GM23248 (cell line): Measurements from ENCODE around the gene METTL22. TPM values are rescaled to one million over a fixed set of nuclear protein-coding genes. Genes with fewer than 3 reads are reported as not detected.

Experiments
- DNase-seq: peaks from one replicate; pipeline ENCODE4 v3.0.0-alpha.2; 2015
- H2AFZ ChIP-seq: fragments of 200-600 bp; sonication (generic); 2 replicates; pipeline ENCODE4 v1.6.1; 2016; ENCODE audit warnings: antibody characterized with exemption
- H3F3A ChIP-seq: fragments of 200-600 bp; sonication (generic); 2 replicates; pipeline ENCODE4 v1.6.1; 2016; ENCODE audit warnings: mild to moderate bottlenecking, antibody characterized with exemption, mixed run types; ENCODE audit not compliant: insufficient read depth
- H3K27ac ChIP-seq: fragments of 200-600 bp; sonication (generic); 2 replicates; pipeline ENCODE4 v1.5.1; 2016; ENCODE audit warnings: mild to moderate bottlenecking
- H3K27me3 ChIP-seq: fragments of 200-600 bp; sonication (generic); replicated peaks from 2 replicates; pipeline ENCODE4 v1.6.1; 2016; ENCODE audit warnings: mild to moderate bottlenecking; ENCODE audit not compliant: insufficient read depth
- H3K36me3 ChIP-seq: fragments of 200-600 bp; sonication (generic); 2 replicates; pipeline ENCODE4 v1.6.1; 2016; ENCODE audit warnings: low read depth, mild to moderate bottlenecking
- H3K4me1 ChIP-seq: fragments of 200-600 bp; sonication (generic); 2 replicates; pipeline ENCODE4 v1.6.1; 2016; ENCODE audit warnings: mild to moderate bottlenecking; ENCODE audit not compliant: insufficient read depth
- H3K4me2 ChIP-seq: fragments of 200-600 bp; sonication (generic); one replicate; pipeline ENCODE4 v1.6.1; 2016; ENCODE audit warnings: mild to moderate bottlenecking; ENCODE audit not compliant: unreplicated experiment
- H3K4me3 ChIP-seq: fragments of 200-600 bp; sonication (generic); 2 replicates; pipeline ENCODE4 v1.5.1; 2016; ENCODE audit warnings: mild to moderate bottlenecking
- H3K79me2 ChIP-seq: fragments of 200-600 bp; sonication (generic); 2 replicates; pipeline ENCODE4 v1.6.1; 2016; ENCODE audit warnings: mild to moderate bottlenecking; ENCODE audit not compliant: insufficient read depth
- H3K9ac ChIP-seq: fragments of 200-600 bp; sonication (generic); 2 replicates; pipeline ENCODE4 v1.6.1; 2016; ENCODE audit warnings: mild to moderate bottlenecking
- H3K9me2 ChIP-seq: fragments of 200-600 bp; sonication (generic); 2 replicates; pipeline ENCODE4 v1.6.1; 2016; ENCODE audit warnings: mixed run types, mild to moderate bottlenecking, moderate library complexity; ENCODE audit not compliant: insufficient read depth
- H3K9me3 ChIP-seq: fragments of 200-600 bp; sonication (generic); one replicate; pipeline ENCODE4 v1.6.1; 2017; ENCODE audit warnings: low read depth
- H4K20me1 ChIP-seq: fragments of 200-600 bp; sonication (generic); 2 replicates; pipeline ENCODE4 v1.6.0; 2016; ENCODE audit not compliant: insufficient read depth
- EZH2 ChIP-seq: fragments of 200-600 bp; sonication (generic); IDR thresholded peaks from 2 replicates; pipeline ENCODE4 v1.6.1; 2018; ENCODE audit warnings: antibody characterized with exemption, mild to moderate bottlenecking; ENCODE audit not compliant: insufficient read depth, poor library complexity, severe bottlenecking
- EZH2phosphoT487 ChIP-seq: fragments of 200-600 bp; sonication (generic); IDR thresholded peaks from 2 replicates; pipeline ENCODE4 v1.6.1; 2018; ENCODE audit warnings: antibody characterized with exemption, moderate library complexity, mild to moderate bottlenecking, low read depth; ENCODE audit not compliant: insufficient read depth
- WGBS, 2 experiments: methylation state at CpG; one replicate each; pipeline ENCODE4 v1.1.6; 2015 to 2017; ENCODE audit warnings: low lambda C conversion rate in 2 of 2, low coverage in 1 of 2; ENCODE audit errors: missing lambda C conversion rate in 2 of 2; 5-methylcytosine and 5-hydroxymethylcytosine counted together
- in situ Hi-C: fragments of 300-500 bp; cut with MboI; formaldehyde crosslinking; loops from 2 replicates; pipeline ENCODE4 v1.15.0; 2020
- polyA plus RNA-seq: library from polyadenylated mRNA; unstranded; fragments of >200 nt; fragmentation: Nextera tagmentation; extraction: Ambion mirVana; gene quantifications from 2 replicates; pipeline ENCODE4 v1.2.1, GENCODE V29; 2016
- total RNA-seq: library from RNA; depleted of rRNA; stranded (reverse); fragments of >200 nt; shearing (Covaris generic); gene quantifications from 2 replicates; pipeline ENCODE4 v1.2.3, GENCODE V29; 2014

METTL22 gene
- total and polyA plus RNA-seq, 2 experiments from 2014 or later, result 36.9 to 46.1 TPM

DNA sequence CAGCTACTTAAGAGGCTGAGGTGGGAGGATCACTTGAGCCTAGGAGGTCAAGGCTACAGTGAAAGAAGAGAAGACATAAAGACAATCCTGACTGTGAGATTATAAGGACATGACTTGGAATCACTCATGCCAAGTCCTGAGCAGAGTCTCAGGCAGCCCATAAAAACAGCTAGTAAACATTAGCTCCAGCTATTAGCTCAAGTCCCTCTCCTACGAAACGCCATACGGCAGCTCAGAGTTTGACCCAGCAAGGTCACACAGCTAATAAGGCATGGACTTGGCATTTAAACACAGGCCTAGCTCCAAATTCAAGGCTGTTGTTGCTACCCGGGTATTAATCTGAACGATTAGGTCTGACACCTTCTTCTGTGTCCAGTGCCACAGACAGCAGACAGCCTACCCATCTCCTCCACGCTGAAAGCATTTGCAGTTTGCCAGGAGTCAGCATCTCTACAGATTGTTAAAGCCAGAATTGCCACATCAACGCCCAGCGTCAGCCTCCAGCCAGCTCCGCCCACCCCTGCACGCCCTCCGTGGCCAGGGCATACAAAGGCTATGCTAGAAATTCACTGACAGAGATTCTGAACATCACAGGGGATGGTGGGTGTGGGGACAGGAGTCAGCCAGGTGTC is 21.2 kb upstream of the METTL22 start:
- peaks cover 14% of the 10 kb centered on the region for H3K27me3 ChIP-seq
- H3F3A ChIP-seq, result no peaks in the 10 kb centered on the region
- H3K4me2 ChIP-seq, result no peak overlapping the region
- no peak overlapping the region for H3K9ac ChIP-seq
- no peak overlapping the region for H2AFZ ChIP-seq
- in situ Hi-C loops, result no loop called here
- no peaks in the 10 kb centered on the region for H4K20me1 ChIP-seq
- H3K9me3 ChIP-seq, result no peaks in the 10 kb centered on the region
- no peaks in the 10 kb centered on the region for H3K79me2 ChIP-seq
- peak; percentile 23 for DNase-seq
- no peaks in the 10 kb centered on the region for H3K9me2 ChIP-seq
- H3K4me3 ChIP-seq, result no peak overlapping the region
- no peak overlapping the region for H3K27ac ChIP-seq
- no peaks in the 10 kb centered on the region for H3K36me3 ChIP-seq
- H3K4me1 ChIP-seq, result no peaks in the 10 kb centered on the region
- 14 to 23% methylated on average over 11 of the region's 11 CpGs for WGBS, 2 experiments
- TF ChIP-seq EZH2 (no peak), EZH2phosphoT487 (no peak)

DNA sequence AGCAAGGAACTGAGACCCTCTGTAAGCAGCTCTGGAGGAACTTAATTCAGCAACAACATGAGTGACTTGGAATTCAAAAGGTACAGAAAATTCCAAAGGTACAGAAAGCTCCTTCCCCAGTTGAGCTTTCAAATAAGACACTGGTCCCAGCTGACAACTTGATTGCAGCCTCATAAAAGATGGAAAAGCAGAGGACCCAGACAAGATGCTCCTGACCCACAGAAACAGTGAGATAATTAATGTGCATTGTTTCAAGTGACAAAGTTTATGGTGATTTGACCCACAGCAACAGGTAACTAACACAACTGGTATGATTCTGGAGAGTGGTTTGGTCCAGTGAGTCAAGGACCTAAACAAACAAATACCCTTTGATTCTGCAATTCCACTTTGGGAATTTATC is 15.9 kb upstream of the METTL22 start:
- DNase-seq, result no peak
- in situ Hi-C loops, result no loop called here
- Histone ChIP-seq H3K9me3 (no peaks in the 10 kb centered on the region), H3K4me2 (no peak overlapping the region), H3K27me3 (peaks cover 6% of the 10 kb centered on the region; the same call in 1 of the 2 replicates), H3K79me2 (no peaks in the 10 kb centered on the region), H3K9ac (no peak overlapping the region), H3K4me1 (no peaks in the 10 kb centered on the region), H3K4me3 (no peak overlapping the region), H3F3A (no peaks in the 10 kb centered on the region), H4K20me1 (no peaks in the 10 kb centered on the region), H3K9me2 (no peaks in the 10 kb centered on the region), H3K27ac (no peak overlapping the region), H3K36me3 (no peaks in the 10 kb centered on the region), H2AFZ (no peak overlapping the region)
- no peak for TF ChIP-seq EZH2phosphoT487

- in situ Hi-C loops, result no loop called here
- H3K9me3 ChIP-seq, result no peaks in the 10 kb centered on the region
- 23 to 24% methylated on average over 7 to 9 of the region's 9 CpGs for WGBS, 2 experiments
- H3K4me3 ChIP-seq, result no peak overlapping the region
- no peaks in the 10 kb centered on the region for H3K9me2 ChIP-seq
- no peaks in the 10 kb centered on the region for H3K36me3 ChIP-seq
- H2AFZ ChIP-seq, result no peak overlapping the region
- no peak for TF ChIP-seq EZH2
- no peak for TF ChIP-seq EZH2phosphoT487
- peaks cover 7% of the 10 kb centered on the region; the same call in 1 of the 2 replicates for H3F3A ChIP-seq
- no peak overlapping the region for H3K4me2 ChIP-seq
- no peak for DNase-seq
- H4K20me1 ChIP-seq, result no peaks in the 10 kb centered on the region
- H3K79me2 ChIP-seq, result no peaks in the 10 kb centered on the region
- H3K4me1 ChIP-seq, result no peaks in the 10 kb centered on the region
- H3K27me3 ChIP-seq, result peaks cover 6% of the 10 kb centered on the region; the same call in 1 of the 2 replicates
- H3K9ac ChIP-seq, result no peak overlapping the region
- no peak overlapping the region for H3K27ac ChIP-seq
Observed at GRCh38 chr16:8607214-8607613, 14.3 kb upstream of the METTL22 start.

GRCh38 chr16:8611122-8611521 is 10.4 kb upstream of the METTL22 start:
- DNase-seq, result no peak
- Histone ChIP-seq H3K9me2 (no peaks in the 10 kb centered on the region), H3K9me3 (no peaks in the 10 kb centered on the region), H2AFZ (no peak overlapping the region), H3K79me2 (no peaks in the 10 kb centered on the region), H3K9ac (no peak overlapping the region), H3F3A (peaks cover 8% of the 10 kb centered on the region; the same call in 1 of the 2 replicates), H4K20me1 (no peaks in the 10 kb centered on the region), H3K4me1 (no peaks in the 10 kb centered on the region), H3K4me3 (no peak overlapping the region), H3K4me2 (no peak overlapping the region), H3K27me3 (no peaks in the 10 kb centered on the region; the same call in 1 of the 2 replicates), H3K27ac (no peak overlapping the region), H3K36me3 (no peaks in the 10 kb centered on the region)
- 47 to 54% methylated on average over 4 of the region's 4 CpGs for WGBS, 2 experiments
- in situ Hi-C loops, result no loop called here
- TF ChIP-seq EZH2 (no peak), EZH2phosphoT487 (no peak)
